H1 (cell line): Measurements from ENCODE around the gene AGBL4. TPM values are rescaled to one million over a fixed set of nuclear protein-coding genes. Genes with fewer than 3 reads are reported as not detected.

Experiments used
- CTCF ChIA-PET: fragments of 300-600 bp; sonication (Branson Sonifier 250); formaldehyde crosslinking; loops from one replicate; lab custom pipeline; 2021; ENCODE audit not compliant: partially characterized antibody; lab: Charles Lee
- POLR2A ChIA-PET: fragments of 300-600 bp; sonication (Branson Sonifier 250); formaldehyde crosslinking; loops from one replicate; lab custom pipeline; 2021; ENCODE audit warnings: inconsistent platforms; ENCODE audit not compliant: partially characterized antibody; lab: Charles Lee
- DNase-seq, 2 experiments: peaks; one replicate each; pipeline versions ENCODE4 v3.0.0 to v3.0.0-alpha.2; 2010 to 2022; ENCODE audit warnings: low spot score in 2 of 2, low read depth in 1 of 2, mixed read lengths in 1 of 2
- FAIRE-seq: peaks from 2 replicates; lab custom pipeline; 2011; peaks lifted over from hg19 to GRCh38; lab: Jason Lieb, UNC
- H2AFZ ChIP-seq: 2 replicates; pipeline ENCODE4 v1.8.1; 2012; ENCODE audit warnings: low read length, inconsistent platforms
- H2AK5ac ChIP-seq: 2 replicates; pipeline ENCODE4 v1.6.1; 2013; ENCODE audit warnings: low read depth, low read length
- H2BK120ac ChIP-seq: replicated peaks from 2 replicates; pipeline ENCODE3; 2013; ENCODE audit warnings: low read depth, low read length, inconsistent platforms
- H2BK12ac ChIP-seq: 2 replicates; pipeline ENCODE4 v1.6.1; 2013; ENCODE audit warnings: low read depth, low read length
- H2BK15ac ChIP-seq: 2 replicates; pipeline ENCODE4 v1.6.1; 2013; ENCODE audit warnings: low read length
- H2BK20ac ChIP-seq: 2 replicates; pipeline ENCODE4 v1.6.1; 2013; ENCODE audit warnings: low read length
- H2BK5ac ChIP-seq: 2 replicates; pipeline ENCODE4 v1.6.1; 2013; ENCODE audit warnings: low read depth, low read length
- H3K14ac ChIP-seq: 2 replicates; pipeline ENCODE4 v1.6.1; 2013; ENCODE audit warnings: inconsistent platforms; ENCODE audit not compliant: insufficient read length
- H3K18ac ChIP-seq: 2 replicates; pipeline ENCODE4 v1.6.1; 2013; ENCODE audit warnings: low read length; ENCODE audit errors: extremely low read depth
- H3K23ac ChIP-seq: 2 replicates; pipeline ENCODE4 v1.6.1; 2013; ENCODE audit warnings: inconsistent platforms; ENCODE audit not compliant: insufficient read length
- H3K23me2 ChIP-seq: 2 replicates; pipeline ENCODE4 v1.6.1; 2013; ENCODE audit warnings: low read depth, low read length
- H3K27ac ChIP-seq: 2 replicates; pipeline ENCODE4 v1.6.1; 2011; ENCODE audit warnings: low read depth, low read length, inconsistent platforms
- H3K27me3 ChIP-seq, 4 experiments: replicated peaks in 1 of 4; 1 replicate in 1 of 4; 2 replicates in 3 of 4; pipeline versions ENCODE4 v1.6.1 to v1.8.1; 2011 to 2013; ENCODE audit warnings: low read length in 3 of 4, mild to moderate bottlenecking in 3 of 4, inconsistent platforms in 2 of 4, mixed read lengths in 2 of 4, moderate library complexity in 1 of 4; ENCODE audit not compliant: control insufficient read depth in 3 of 4, insufficient read depth in 3 of 4; ENCODE audit errors: extremely low read depth in 1 of 4
- H3K36me3 ChIP-seq, 4 experiments: 2 replicates each; pipeline versions ENCODE4 v1.6.1 to v1.8.1; 2011 to 2013; ENCODE audit warnings: mild to moderate bottlenecking in 4 of 4, low read length in 3 of 4, moderate library complexity in 2 of 4, control low read depth in 1 of 4, inconsistent platforms in 1 of 4; ENCODE audit not compliant: insufficient read depth in 4 of 4, control insufficient read depth in 2 of 4
- H3K4ac ChIP-seq: replicated peaks from 2 replicates; pipeline ENCODE3; 2013; ENCODE audit warnings: low read length, low read depth, mixed read lengths, inconsistent platforms; ENCODE audit not compliant: insufficient read length
- H3K4me1 ChIP-seq, 4 experiments: replicated peaks in 1 of 4; 1 replicate in 1 of 4; 2 replicates in 3 of 4; pipeline versions ENCODE4 v1.6.1 to v1.8.1; 2011 to 2013; ENCODE audit warnings: low read length in 3 of 4, inconsistent platforms in 2 of 4, mixed read lengths in 1 of 4; ENCODE audit not compliant: insufficient read depth in 4 of 4, control insufficient read depth in 3 of 4
- H3K4me2 ChIP-seq, 2 experiments: 2 replicates each; pipeline versions ENCODE4 v1.6.1 to v1.8.1; 2011 to 2013; ENCODE audit warnings: low read depth in 2 of 2, low read length in 2 of 2, control low read depth in 1 of 2, inconsistent platforms in 1 of 2, mild to moderate bottlenecking in 1 of 2; ENCODE audit not compliant: insufficient read depth in 1 of 2
- H3K4me3 ChIP-seq, 4 experiments: fragments of 200-600, 300-600 bp in 1 of 4; sonication (generic), shearing (Covaris generic), sonication (Bioruptor Twin) in 1 of 4; 2 replicates each; pipeline versions ENCODE4 v1.5.1 to v1.8.1; 2011 to 2016; ENCODE audit warnings: low read length in 4 of 4, low read depth in 3 of 4, control low read depth in 2 of 4, inconsistent platforms in 2 of 4, mild to moderate bottlenecking in 2 of 4, mixed read lengths in 1 of 4, moderate library complexity in 1 of 4; ENCODE audit not compliant: insufficient read depth in 2 of 4; ENCODE audit errors: extremely low read depth in 1 of 4
- H3K56ac ChIP-seq: replicated peaks from 2 replicates; pipeline ENCODE3; 2013; ENCODE audit warnings: low read depth, mild to moderate bottlenecking, mixed read lengths, low read length, inconsistent platforms; ENCODE audit not compliant: insufficient read length
- H3K79me1 ChIP-seq: 2 replicates; pipeline ENCODE4 v1.6.1; 2013; ENCODE audit warnings: low read depth, low read length, control low read depth
- H3K79me2 ChIP-seq, 2 experiments: 2 replicates each; pipeline versions ENCODE4 v1.6.1 to v1.8.1; 2012 to 2013; ENCODE audit warnings: low read length in 2 of 2, mild to moderate bottlenecking in 2 of 2, inconsistent platforms in 1 of 2; ENCODE audit not compliant: insufficient read depth in 2 of 2, control insufficient read depth in 1 of 2
- H3K9ac ChIP-seq, 4 experiments: replicated peaks in 1 of 4; 1 replicate in 1 of 4; 2 replicates in 3 of 4; pipeline versions ENCODE4 v1.6.1 to v1.8.1; 2011 to 2013; ENCODE audit warnings: low read depth in 3 of 4, low read length in 3 of 4, control low read depth in 2 of 4, mild to moderate bottlenecking in 2 of 4, moderate library complexity in 2 of 4, inconsistent platforms in 1 of 4; ENCODE audit errors: extremely low read depth in 1 of 4
- H3K9me3 ChIP-seq, 2 experiments: 2 replicates each; pipeline versions ENCODE4 v1.6.1 to v1.8.1; 2012 to 2013; ENCODE audit warnings: mild to moderate bottlenecking in 2 of 2, moderate library complexity in 2 of 2, control low read depth in 1 of 2, inconsistent platforms in 1 of 2, low read depth in 1 of 2, low read length in 1 of 2, mixed read lengths in 1 of 2; ENCODE audit not compliant: insufficient read depth in 2 of 2
- H4K20me1 ChIP-seq, 2 experiments: replicated peaks in 1 of 2; 2 replicates each; pipeline versions ENCODE3 to v1.8.1; 2011 to 2013; ENCODE audit warnings: inconsistent platforms in 2 of 2, low read length in 2 of 2, mild to moderate bottlenecking in 1 of 2; ENCODE audit not compliant: insufficient read depth in 2 of 2, control insufficient read depth in 1 of 2
- H4K5ac ChIP-seq: 2 replicates; pipeline ENCODE4 v1.6.1; 2013; ENCODE audit warnings: low read length, low read depth, mixed read lengths, inconsistent platforms; ENCODE audit not compliant: insufficient read length
- H4K8ac ChIP-seq: 2 replicates; pipeline ENCODE4 v1.8.0; 2013; ENCODE audit warnings: mild to moderate bottlenecking, moderate library complexity, low read length, inconsistent platforms; ENCODE audit not compliant: insufficient read depth; ENCODE audit errors: extremely low read depth
- H4K91ac ChIP-seq: replicated peaks from 2 replicates; pipeline ENCODE3; 2013; ENCODE audit warnings: low read length, mixed read lengths, inconsistent platforms; ENCODE audit not compliant: insufficient read length
- ASH2L ChIP-seq: fragments of 200-600, 300-600 bp; sonication (generic); IDR thresholded peaks from one replicate; pipeline ENCODE4 v1.7.1; 2017; ENCODE audit warnings: low read length
- BRCA1 ChIP-seq: IDR thresholded peaks from 2 replicates; pipeline ENCODE4 v1.6.1; 2012; ENCODE audit warnings: low read depth, low read length, improper control_type of control experiment
- EP300 ChIP-seq, 2 experiments: IDR thresholded peaks; 1 replicate in 1 of 2; 2 replicates in 1 of 2; pipeline ENCODE4 v1.6.1; 2011 to 2012; ENCODE audit warnings: low read depth in 2 of 2, low read length in 2 of 2, mild to moderate bottlenecking in 2 of 2, borderline replicate concordance in 1 of 2, inconsistent platforms in 1 of 2, moderate library complexity in 1 of 2
- NANOG ChIP-seq: IDR thresholded peaks from 2 replicates; pipeline ENCODE4 v1.6.1; 2011; ENCODE audit warnings: low read length, low read depth, mild to moderate bottlenecking, inconsistent platforms; ENCODE audit not compliant: insufficient read depth, poor library complexity, severe bottlenecking
- RFX5 ChIP-seq: IDR thresholded peaks from 2 replicates; pipeline ENCODE4 v1.6.1; 2011; ENCODE audit warnings: low read depth, low read length, improper control_type of control experiment, borderline replicate concordance
- RNF2 ChIP-seq: fragments of 200-900, 300-1000 bp; sonication (generic); IDR thresholded peaks from 2 replicates; pipeline ENCODE4 v1.7.1; 2016; ENCODE audit warnings: borderline replicate concordance, low read depth, mild to moderate bottlenecking, antibody characterized with exemption, low read length; ENCODE audit not compliant: poor library complexity, severe bottlenecking; ENCODE audit errors: missing control alignments
- TAF7 ChIP-seq: optimal IDR thresholded peaks from 2 replicates; pipeline ENCODE3; 2011; ENCODE audit warnings: low read depth, mild to moderate bottlenecking, inconsistent platforms, low read length, moderate library complexity, borderline replicate concordance
- polyA plus RNA-seq, 7 experiments: library from polyadenylated mRNA; depleted of rRNA in 3 of 7; stranded (reverse) in 5 of 7; unstranded in 2 of 7; fragments of >200 nt in 5 of 7; fragments of 200-250 nt in 2 of 7; gene quantifications; 1 replicate in 5 of 7; 2 replicates in 1 of 7; 4 replicates in 1 of 7; pipeline versions ENCODE4 v1.2.1 to v1.2.3, GENCODE V29; 2011 to 2013; ENCODE audit warnings: missing spikeins in 2 of 7, mixed read lengths in 2 of 7
- total RNA-seq: library from RNA; stranded (reverse); fragmentation: NEBNext Ultra II Directional; extraction: Animal tissue kit (Norgen Biotek cat#: 25700); gene quantifications from 2 replicates; pipeline ENCODE4 v1.2.1, GENCODE V29; 2021

Gene AGBL4
- total and polyA plus RNA-seq, 2 of the 8 experiments (the other 6 are each of a cell fraction or from before 2014, with no cell fraction given), result 0.41 to 0.45 TPM

GRCh38 chr1:48588061-48588460 is 1435.7 kb downstream of the AGBL4 start:
- Histone ChIP-seq H3K27ac (no peak overlapping the region), H3K4me3 (no peak overlapping the region), H3K4me2 (no peak overlapping the region), H3K79me2 (no peaks in the 10 kb centered on the region), H2AFZ (no peak overlapping the region), H3K23ac (no peak overlapping the region), H3K18ac (no peak overlapping the region), H3K36me3 (no peaks in the 10 kb centered on the region), H3K79me1 (no peaks in the 10 kb centered on the region), H4K91ac (no peak overlapping the region), H4K20me1 (peaks cover 0 to 2% of the 10 kb centered on the region in 2 experiments), H3K4me1 (no peaks in the 10 kb centered on the region), H3K56ac (no peak overlapping the region), H3K9ac (no peak overlapping the region), H4K8ac (no peak overlapping the region), H3K4ac (no peak overlapping the region), H2BK15ac (no peak overlapping the region), H2BK12ac (no peak overlapping the region), H3K9me3 (no peaks in the 10 kb centered on the region), H2BK5ac (no peak overlapping the region), H2BK120ac (no peak overlapping the region), H3K14ac (no peak overlapping the region), H2AK5ac (no peak overlapping the region), H3K23me2 (no peaks in the 10 kb centered on the region), H2BK20ac (no peak overlapping the region), H4K5ac (no peak overlapping the region), H3K27me3 (no peaks in the 10 kb centered on the region)
- no peak for DNase-seq
- FAIRE-seq, result no peak
- POLR2A ChIA-PET, result no interaction called here
- CTCF ChIA-PET, result no interaction called here
- no peak for TF ChIP-seq BRCA1
- TF ChIP-seq RNF2, result no peak
- TF ChIP-seq TAF7, result no peak
- no peak for TF ChIP-seq ASH2L
- no peak for TF ChIP-seq RFX5
- TF ChIP-seq NANOG, result no peak
- no peak for TF ChIP-seq EP300 (IDR thresholded peaks at IDR 0.05; ENCODE audit: borderline replicate concordance in 1 of 2, low read depth in 2 of 2, low read length in 2 of 2)
